H9 (cell line): Measurements from ENCODE around the gene IMMP1L. TPM values are rescaled to one million over a fixed set of nuclear protein-coding genes. Genes with fewer than 3 reads are reported as not detected.

Source experiments
- DNase-seq: peaks from one replicate; pipeline ENCODE4 v3.0.0-alpha.2; 2017
- H2AFZ ChIP-seq: one replicate; pipeline ENCODE4 v1.6.1; 2013; ENCODE audit warnings: mild to moderate bottlenecking, low read length, control low read depth, moderate library complexity
- H2AK5ac ChIP-seq: 2 replicates; pipeline ENCODE4 v1.6.1; 2013; ENCODE audit warnings: low read length, control low read depth, mixed read lengths; ENCODE audit not compliant: insufficient read length
- H2BK120ac ChIP-seq: one replicate; pipeline ENCODE4 v1.6.1; 2013; ENCODE audit warnings: low read depth, mild to moderate bottlenecking, low read length, control low read depth, inconsistent platforms; ENCODE audit not compliant: poor library complexity, severe bottlenecking
- H2BK12ac ChIP-seq: 2 replicates; pipeline ENCODE4 v1.6.1; 2013; ENCODE audit warnings: low read length, control low read depth, mixed read lengths, low read depth; ENCODE audit not compliant: insufficient read length
- H2BK15ac ChIP-seq: 2 replicates; pipeline ENCODE4 v1.6.1; 2013; ENCODE audit warnings: low read depth, low read length, control low read depth
- H2BK20ac ChIP-seq: one replicate; pipeline ENCODE4 v1.6.1; 2013; ENCODE audit warnings: low read depth, mild to moderate bottlenecking, low read length, control low read depth, inconsistent platforms; ENCODE audit not compliant: poor library complexity, severe bottlenecking
- H2BK5ac ChIP-seq: 2 replicates; pipeline ENCODE4 v1.6.1; 2013; ENCODE audit warnings: low read length, control low read depth, mixed read lengths; ENCODE audit not compliant: insufficient read length
- H3K14ac ChIP-seq: 2 replicates; pipeline ENCODE4 v1.6.1; 2013; ENCODE audit warnings: low read length, control low read depth; ENCODE audit not compliant: insufficient read depth
- H3K18ac ChIP-seq: 2 replicates; pipeline ENCODE4 v1.6.1; 2013; ENCODE audit warnings: low read depth, mild to moderate bottlenecking, mixed read lengths, low read length, control low read depth; ENCODE audit not compliant: insufficient read length
- H3K23ac ChIP-seq: 2 replicates; pipeline ENCODE4 v1.6.1; 2013; ENCODE audit warnings: low read length, control low read depth, mixed read lengths, low read depth; ENCODE audit not compliant: insufficient read length
- H3K23me2 ChIP-seq: 2 replicates; pipeline ENCODE4 v1.6.1; 2013; ENCODE audit warnings: low read depth, mild to moderate bottlenecking, mixed read lengths, low read length, control low read depth; ENCODE audit not compliant: insufficient read length, poor library complexity, severe bottlenecking
- H3K27ac ChIP-seq: 2 replicates; pipeline ENCODE4 v1.5.1; 2013; ENCODE audit warnings: low read length, control low read depth, mixed read lengths, low read depth; ENCODE audit not compliant: insufficient read length
- H3K27me3 ChIP-seq: 2 replicates; pipeline ENCODE4 v1.6.1; 2013; ENCODE audit warnings: low read length, control low read depth, inconsistent platforms; ENCODE audit not compliant: insufficient read depth
- H3K4ac ChIP-seq: 2 replicates; pipeline ENCODE4 v1.6.1; 2013; ENCODE audit warnings: low read depth, mild to moderate bottlenecking, control low read depth, inconsistent platforms, low read length, moderate library complexity
- H3K4me1 ChIP-seq: 2 replicates; pipeline ENCODE4 v1.6.1; 2013; ENCODE audit warnings: low read length, control low read depth, inconsistent platforms; ENCODE audit not compliant: insufficient read depth
- H3K4me2 ChIP-seq: 2 replicates; pipeline ENCODE4 v1.6.1; 2013; ENCODE audit warnings: low read length, control low read depth, mixed read lengths; ENCODE audit not compliant: insufficient read length, insufficient read depth
- H3K56ac ChIP-seq: 2 replicates; pipeline ENCODE4 v1.6.1; 2013; ENCODE audit warnings: low read depth, mild to moderate bottlenecking, mixed read lengths, low read length, control low read depth; ENCODE audit not compliant: insufficient read length
- H3K79me1 ChIP-seq: 2 replicates; pipeline ENCODE4 v1.6.1; 2013; ENCODE audit warnings: low read depth, mild to moderate bottlenecking, moderate library complexity, low read length, control low read depth, inconsistent platforms; ENCODE audit not compliant: insufficient read depth, poor library complexity, severe bottlenecking
- H3K79me2 ChIP-seq: 2 replicates; pipeline ENCODE4 v1.6.1; 2013; ENCODE audit warnings: low read length, control low read depth, inconsistent platforms; ENCODE audit not compliant: insufficient read depth
- H3K9ac ChIP-seq: 2 replicates; pipeline ENCODE4 v1.6.1; 2013; ENCODE audit warnings: low read length, control low read depth, mixed read lengths; ENCODE audit not compliant: insufficient read length; ENCODE audit errors: extremely low read depth
- H3K9me3 ChIP-seq: one replicate; pipeline ENCODE4 v1.6.1; 2013; ENCODE audit warnings: low read depth, low read length, inconsistent platforms; ENCODE audit not compliant: control insufficient read depth
- H3T11ph ChIP-seq: one replicate; pipeline ENCODE4 v1.6.1; 2013; ENCODE audit warnings: mild to moderate bottlenecking, low read length, control low read depth, inconsistent platforms
- H4K20me1 ChIP-seq: one replicate; pipeline ENCODE4 v1.6.1; 2013; ENCODE audit not compliant: control insufficient read depth, insufficient read length, insufficient read depth
- H4K5ac ChIP-seq: 2 replicates; pipeline ENCODE4 v1.6.1; 2013; ENCODE audit warnings: low read depth, mild to moderate bottlenecking, mixed read lengths, low read length, control low read depth; ENCODE audit not compliant: insufficient read length
- H4K8ac ChIP-seq: replicated peaks from 2 replicates; pipeline ENCODE4 v1.6.1; 2013; ENCODE audit warnings: low read length, control low read depth, mixed read lengths, low read depth; ENCODE audit not compliant: insufficient read length
- H4K91ac ChIP-seq: 2 replicates; pipeline ENCODE4 v1.6.1; 2013; ENCODE audit warnings: low read depth, mild to moderate bottlenecking, moderate library complexity, mixed read lengths, low read length, control low read depth; ENCODE audit not compliant: insufficient read length
- H3K27ac Mint-ChIP-seq, 3 experiments: 2 replicates in 2 of 3; 3 replicates in 1 of 3; pipeline ENCODE4 v1.8.0; 2020 to 2021; ENCODE audit warnings: mixed read lengths in 3 of 3, mild to moderate bottlenecking in 1 of 3, moderate library complexity in 1 of 3
- H3K27me3 Mint-ChIP-seq: 2 replicates; pipeline ENCODE4 v1.8.0; 2021; ENCODE audit warnings: low read depth, mild to moderate bottlenecking, moderate library complexity, mixed read lengths
- H3K36me3 Mint-ChIP-seq, 3 experiments: 2 replicates in 2 of 3; 3 replicates in 1 of 3; pipeline ENCODE4 v1.8.0; 2020 to 2021; ENCODE audit warnings: low read depth in 3 of 3, mixed read lengths in 3 of 3; ENCODE audit not compliant: insufficient read depth in 1 of 3
- H3K4me1 Mint-ChIP-seq, 2 experiments: 2 replicates each; pipeline ENCODE4 v1.8.0; 2020; ENCODE audit warnings: mixed read lengths in 2 of 2
- H3K4me3 Mint-ChIP-seq, 2 experiments: 2 replicates in 1 of 2; 3 replicates in 1 of 2; pipeline ENCODE4 v1.8.0; 2020 to 2021; ENCODE audit warnings: mild to moderate bottlenecking in 2 of 2, mixed read lengths in 2 of 2, moderate library complexity in 1 of 2
- H3K9me3 Mint-ChIP-seq, 2 experiments: 2 replicates in 1 of 2; 3 replicates in 1 of 2; pipeline ENCODE4 v1.8.0; 2020; ENCODE audit warnings: mild to moderate bottlenecking in 2 of 2, mixed read lengths in 2 of 2, moderate library complexity in 1 of 2
- CTCF ChIP-seq: fragments of 200-600 bp; sonication (generic); conservative IDR thresholded peaks from 3 replicates; pipeline ENCODE4 v1.8.0; 2021; ENCODE audit warnings: antibody characterized with exemption, mild to moderate bottlenecking
- WGBS: extraction: QIAGEN DNeasy Blood & Tissue Kit; methylation state at CpG from one replicate; pipeline ENCODE4 v1.1.7; 2013; ENCODE audit warnings: missing lambda C conversion rate, low lambda C conversion rate, mixed read lengths; ENCODE audit not compliant: insufficient read length; ENCODE audit errors: extremely low coverage; 5-methylcytosine and 5-hydroxymethylcytosine counted together
- total RNA-seq: library from RNA; stranded (reverse); gene quantifications from 2 replicates; pipeline ENCODE4 v1.2.1, GENCODE V29; 2021

IMMP1L gene
- total RNA-seq, 1 experiment from 2014 or later = 27.0 TPM

DNA sequence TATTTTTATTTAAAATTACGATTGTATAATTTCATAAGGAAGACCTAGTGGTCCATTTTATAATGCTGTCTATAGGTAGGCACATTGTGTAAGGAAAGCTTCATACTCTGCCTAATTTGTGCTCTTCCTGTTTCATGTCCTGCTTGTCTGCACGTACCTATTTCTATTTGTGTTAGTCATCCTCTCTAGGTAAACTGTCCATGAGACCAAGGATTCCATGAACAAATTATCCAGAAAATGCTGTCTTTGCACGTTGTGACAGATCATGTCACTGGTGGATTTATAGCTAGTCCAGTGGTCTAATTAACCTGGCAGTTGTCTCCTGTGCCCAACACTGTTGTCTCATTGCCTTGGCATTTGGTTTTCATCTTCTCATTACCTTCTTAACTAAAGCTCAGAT, 95.1 kb downstream of the IMMP1L start:
- Histone ChIP-seq H3K4ac (no peak overlapping the region), H3K79me2 (no peaks in the 10 kb centered on the region), H2BK15ac (no peak overlapping the region), H3K9ac (no peak overlapping the region), H3K18ac (no peak overlapping the region), H2BK5ac (no peak overlapping the region), H3K14ac (no peak overlapping the region), H2AFZ (no peak overlapping the region), H3K4me1 (no peaks in the 10 kb centered on the region; the same call in none of the 2 replicates), H3K23me2 (no peaks in the 10 kb centered on the region), H3K27ac (no peak overlapping the region), H3T11ph (no peak overlapping the region), H3K79me1 (no peaks in the 10 kb centered on the region), H2BK20ac (no peak overlapping the region), H3K27me3 (no peaks in the 10 kb centered on the region), H3K4me2 (no peak overlapping the region), H3K23ac (no peak overlapping the region), H3K56ac (no peak overlapping the region), H2AK5ac (no peak overlapping the region), H2BK12ac (no peak overlapping the region), H4K5ac (no peak overlapping the region), H2BK120ac (no peak overlapping the region), H4K91ac (no peak overlapping the region), H4K8ac (no peak overlapping the region), H4K20me1 (no peaks in the 10 kb centered on the region), H3K9me3 (no peaks in the 10 kb centered on the region)
- no peak for TF ChIP-seq CTCF
- H3K4me3 Mint-ChIP-seq = no peak overlapping the region
- peaks cover 34 to 46% of the 10 kb centered on the region in 2 experiments for H3K4me1 Mint-ChIP-seq
- no peak for DNase-seq
- WGBS = 100% methylated on average over 1 of the region's 3 CpGs
- H3K27ac Mint-ChIP-seq = peak overlapping the region in 2 of 3 experiments; percentile 10 to 22; a peak in 2 of 7 replicates
- H3K36me3 Mint-ChIP-seq = peaks cover 15 to 17% (median 15%) of the 10 kb centered on the region in 3 experiments
- no peaks in the 10 kb centered on the region for H3K27me3 Mint-ChIP-seq
- H3K9me3 Mint-ChIP-seq = peaks cover 9 to 12% of the 10 kb centered on the region in 2 experiments
